ENCODE data around the gene UBE3C. TPM values are rescaled to one million over a fixed set of nuclear protein-coding genes. Genes with fewer than 3 reads are reported as not detected.

UBE3C gene
- total and polyA plus RNA-seq, 9 of the 15 experiments (the other 6 are each of a cell fraction or from before 2014, with no cell fraction given) = 9.6 to 91.7 (median 75.4) TPM

GRCh38 chr7:157116762-157117161, 22.0 kb upstream of the UBE3C start (continued):
- no peak for TF ChIP-seq ARID4B (CRISPR knock-in tag; IDR thresholded peaks at IDR 0.05)
- no peak for TF ChIP-seq MBD2 (IDR thresholded peaks at IDR 0.05; ENCODE audit: borderline replicate concordance, low read depth)
- no peak for TF ChIP-seq ZC3H8 (IDR thresholded peaks at IDR 0.05)
- TF ChIP-seq COPS2 (conservative IDR thresholded peaks at IDR 0.05) = no peak
- TF ChIP-seq KLF16 (IDR thresholded peaks at IDR 0.05) = no peak
- no peak for TF ChIP-seq ZSCAN29 (IDR thresholded peaks at IDR 0.05)
- no peak for TF ChIP-seq IRF1 (CRISPR knock-in tag; IDR thresholded peaks at IDR 0.05; ENCODE audit: borderline replicate concordance)
- peak; percentile 93 for TF ChIP-seq FOSL1 (tag; conservative IDR thresholded peaks at IDR 0.05)
- TF ChIP-seq GATAD2B (IDR thresholded peaks at IDR 0.05; ENCODE audit: borderline replicate concordance) = no peak
- 0 out of 2 replicates have a peak, but pooled peaks have one; percentile 28 for TF ChIP-seq LCOR (CRISPR knock-in tag; IDR thresholded peaks at IDR 0.05)
- TF ChIP-seq TAF15 (IDR thresholded peaks at IDR 0.05; ENCODE audit: low read depth, low read length) = no peak
- TF ChIP-seq GTF2E2 (tag; IDR thresholded peaks at IDR 0.05) = no peak
- TF ChIP-seq MEF2D (tag; conservative IDR thresholded peaks at IDR 0.05; ENCODE audit: low read depth) = no peak
- no peak for TF ChIP-seq ZFP36 (IDR thresholded peaks at IDR 0.05; ENCODE audit: low read depth, low read length, partially characterized antibody)
- TF ChIP-seq ZNF311 (CRISPR knock-in tag; IDR thresholded peaks at IDR 0.05) = no peak
- TF ChIP-seq ZNF280B (CRISPR knock-in tag; IDR thresholded peaks at IDR 0.05) = no peak
- TF ChIP-seq E2F5 (CRISPR knock-in tag; IDR thresholded peaks at IDR 0.05) = no peak
- TF ChIP-seq CXXC5 (CRISPR knock-in tag; IDR thresholded peaks at IDR 0.05) = no peak
- no peak for TF ChIP-seq PBX2 (CRISPR knock-in tag; IDR thresholded peaks at IDR 0.05; ENCODE audit: low read depth)
- TF ChIP-seq PBX2 (tag; conservative IDR thresholded peaks at IDR 0.05; ENCODE audit: low read depth) = 0 out of 2 replicates have a peak, but pooled peaks have one; percentile 17

Measured in K562 (cell line).